Endometrial microvascular endothelial cells (primary cell): ENCODE measurements around the gene TMEM161B. TPM values are rescaled to one million over a fixed set of nuclear protein-coding genes. Genes with fewer than 3 reads are reported as not detected.
"Not testable (repeated sequence)": the region's sequence is repeated elsewhere in the genome, so short reads cannot be mapped to it uniquely, and the experiment has no call there.

ENCODE experiments used
- in situ Hi-C: cut with HindIII; loops from 2 replicates; pipeline ENCODE4 v1.10.0; 2017; ENCODE audit warnings: low sequenced_read_pairs, low pct_unique_long_range_greater_than_20kb; ENCODE audit errors: inconsistent ontology term
- total RNA-seq: library from RNA; depleted of rRNA; stranded (reverse); fragments of >200 nt; gene quantifications from one replicate; pipeline ENCODE4 v1.2.3, GENCODE V29; 2015; ENCODE audit errors: inconsistent ontology term

The TMEM161B gene
- total RNA-seq = 9.7 TPM

GRCh38 chr5:88268385-88269184 is at the start of gene TMEM161B:
TSS of gene TMEM161B (minus strand) at chr5:88268845. CDS start at chr5:88268723, 122 bp downstream.
- in situ Hi-C loops = no loop called here

DNA sequence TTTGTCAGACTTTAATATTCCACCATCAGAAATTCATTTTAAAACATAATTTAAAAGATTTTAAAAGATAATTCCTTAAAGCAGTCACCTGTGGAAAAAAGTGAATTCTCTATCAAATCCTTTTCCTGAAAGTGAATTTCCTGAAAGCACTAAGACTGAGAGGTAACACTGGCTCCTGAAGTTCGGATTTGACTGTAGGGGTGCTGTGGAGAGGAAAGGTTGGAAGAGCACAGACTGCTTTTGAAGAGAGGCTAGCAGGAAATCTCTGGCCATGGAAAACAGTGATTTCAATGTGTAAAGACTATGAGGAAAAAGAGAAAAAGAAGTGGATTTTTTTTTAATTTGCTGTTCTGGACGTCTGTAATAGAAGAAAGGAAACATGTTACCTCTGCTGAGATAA is 35.7 kb upstream of the TMEM161B start:
- in situ Hi-C loops = no loop called here

DNA sequence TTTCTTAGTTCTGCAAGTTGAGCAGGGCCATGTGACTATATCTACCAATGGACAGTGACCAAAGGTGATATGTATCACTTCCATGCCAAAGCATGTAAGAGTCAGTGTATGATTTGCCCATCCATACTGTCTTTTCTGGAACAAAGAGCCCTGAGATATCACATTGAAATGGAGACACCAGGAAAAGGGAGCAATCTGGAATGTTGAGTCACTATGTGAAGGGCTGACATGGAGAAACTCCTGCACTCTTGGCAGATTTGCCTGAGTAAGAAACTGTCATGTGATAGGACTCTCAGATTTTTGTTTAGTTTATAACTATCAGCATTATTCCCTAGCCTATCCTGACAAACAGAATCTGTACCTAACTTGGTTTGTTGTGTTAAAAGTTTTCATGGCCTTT is 29.8 kb upstream of the TMEM161B start:
- in situ Hi-C loops = no loop called here

DNA sequence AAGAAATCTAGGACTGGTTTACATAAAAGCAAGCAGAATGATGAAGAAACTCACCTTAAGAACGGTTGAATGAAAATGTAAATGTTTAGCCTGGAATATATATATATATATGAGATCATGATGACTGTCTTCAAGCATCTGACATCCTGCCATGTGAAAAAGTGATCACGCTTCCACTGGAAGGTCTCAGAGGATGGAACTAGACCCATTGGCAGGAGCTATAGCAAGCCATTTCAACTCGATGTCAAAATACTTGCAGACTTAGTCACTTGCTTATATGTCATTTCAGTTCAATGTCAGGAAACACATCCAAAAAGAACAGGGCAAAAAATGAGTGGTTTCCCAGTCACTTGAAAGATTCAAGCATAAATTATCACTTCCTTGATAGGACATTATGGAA is 22.2 kb upstream of the TMEM161B start:
- in situ Hi-C loops = no loop called here

DNA sequence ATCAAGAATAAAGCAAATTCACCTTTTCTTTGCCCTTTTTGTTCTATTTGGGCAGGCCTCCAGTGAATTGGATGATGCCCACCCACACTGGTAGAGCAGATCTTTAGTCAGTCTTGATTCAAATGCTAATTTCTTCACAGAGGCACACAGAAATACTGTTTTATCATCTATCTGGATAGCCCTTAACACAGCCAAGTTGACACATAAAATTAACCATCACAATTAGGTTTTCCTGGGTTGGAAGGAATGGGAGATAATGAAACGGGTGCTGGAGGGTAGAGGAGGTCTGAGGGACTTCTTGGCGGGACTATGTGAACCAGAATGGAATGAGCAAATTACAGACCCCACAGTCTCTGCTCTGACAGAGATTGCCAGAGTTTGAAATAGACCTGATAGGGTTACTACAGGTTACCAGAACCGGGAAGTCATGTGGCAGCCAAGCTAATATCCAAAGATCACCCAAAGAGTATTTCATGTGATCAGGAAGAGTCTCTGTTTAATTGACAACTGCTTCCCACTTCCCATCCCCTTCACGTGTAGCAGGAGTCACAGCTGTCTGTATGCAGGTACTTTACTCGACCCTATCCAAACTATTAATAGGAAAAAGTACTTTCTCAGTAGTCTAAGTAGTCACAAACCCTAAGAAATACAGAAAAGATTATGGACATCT is 20.0 kb upstream of the TMEM161B start:
- in situ Hi-C loops = no loop called here

DNA sequence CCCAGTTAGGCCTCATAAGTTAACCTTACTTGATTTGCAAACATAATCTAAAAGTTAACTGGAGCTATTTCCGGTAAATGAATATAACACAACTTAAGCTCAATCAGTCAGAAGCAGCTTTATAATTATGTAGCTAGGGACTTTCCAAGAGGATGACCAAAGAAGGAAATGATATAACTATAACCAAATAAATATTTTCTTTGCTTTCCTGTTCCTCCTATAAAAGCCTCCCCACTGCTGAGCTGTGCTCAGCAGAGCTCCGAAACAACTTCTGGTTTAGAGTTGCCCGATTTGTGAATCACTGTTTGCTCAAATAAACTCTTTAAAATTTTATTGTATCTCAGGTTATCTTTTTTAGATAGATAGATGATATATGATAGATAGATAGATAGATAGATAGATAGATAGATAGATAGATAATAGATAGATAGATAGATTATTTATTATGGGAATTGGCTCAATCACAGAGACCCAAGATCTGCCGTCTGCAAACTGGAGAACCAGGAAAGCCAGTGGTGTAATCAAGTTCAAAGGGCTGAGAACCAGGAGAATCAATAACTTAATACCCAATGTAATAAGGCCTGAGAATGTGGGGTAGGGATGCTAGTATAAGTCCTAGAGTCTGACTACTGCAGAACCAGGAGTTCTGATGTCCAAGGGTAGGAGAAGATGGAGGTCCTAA is 19.3 kb upstream of the TMEM161B start:
- in situ Hi-C loops = no loop called here

DNA sequence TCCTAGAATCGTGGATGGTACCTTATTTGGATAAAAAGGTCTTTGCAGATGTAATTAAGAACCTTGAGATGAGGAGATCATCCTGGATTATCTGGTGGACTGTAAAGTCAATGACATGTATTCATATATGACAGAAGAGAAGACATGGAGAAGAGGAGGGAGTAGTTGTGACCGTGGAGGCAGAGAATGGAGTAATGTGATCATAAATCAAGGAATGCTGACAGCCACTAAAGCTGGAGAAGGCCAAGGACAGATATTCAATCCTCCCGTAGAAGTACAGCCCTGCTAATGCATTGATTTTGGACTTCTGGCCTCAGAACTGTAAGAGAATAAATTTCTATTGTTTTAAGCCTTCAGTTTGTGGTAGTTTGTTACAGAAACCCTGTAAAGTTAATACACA is 18.7 kb upstream of the TMEM161B start:
- in situ Hi-C loops = no loop called here

GRCh38 chr5:88283690-88284089 is 15.0 kb upstream of the TMEM161B start:
- in situ Hi-C loops = no loop called here

- in situ Hi-C loops = no loop called here
Measured at GRCh38 chr5:88281322-88281721, 12.7 kb upstream of the TMEM161B start.

DNA sequence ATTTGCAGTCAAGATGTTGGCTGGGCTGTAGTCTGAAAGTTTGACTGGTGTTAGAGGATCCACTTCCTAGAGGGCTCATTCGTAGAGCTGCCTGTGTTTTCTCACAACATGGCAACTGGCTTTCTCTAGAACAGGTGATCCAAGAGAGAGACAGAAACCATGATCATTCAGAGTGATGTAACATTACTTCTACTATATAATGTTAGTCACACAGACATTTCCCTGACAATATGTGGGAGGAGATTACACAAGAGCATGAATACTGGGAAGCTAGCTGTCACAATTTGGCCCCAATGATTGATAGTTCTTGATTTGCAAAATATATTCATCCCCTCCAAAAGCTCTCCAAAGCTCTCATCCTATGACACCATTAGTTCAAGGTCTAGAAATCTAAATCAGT is 10.9 kb upstream of the TMEM161B start:
- in situ Hi-C loops = no loop called here

DNA sequence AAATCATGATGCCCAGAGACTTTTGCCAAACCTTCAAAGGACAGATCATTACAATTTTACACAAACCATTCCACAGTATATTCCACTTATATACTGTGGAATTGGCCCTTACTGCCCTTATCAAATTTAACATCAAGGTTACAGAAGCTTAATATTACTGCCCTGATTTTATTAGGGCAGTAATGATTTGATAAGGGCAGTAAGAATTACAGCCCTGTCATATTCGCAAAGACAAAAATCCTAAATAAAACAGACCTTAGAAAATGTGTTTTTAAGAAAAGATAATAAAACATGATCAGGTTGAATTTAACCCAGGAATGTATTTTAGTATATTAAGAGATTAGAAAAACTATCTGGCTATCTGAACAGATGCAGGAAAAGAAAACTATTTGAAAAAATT is 7.7 kb upstream of the TMEM161B start:
- in situ Hi-C loops = no loop called here

DNA sequence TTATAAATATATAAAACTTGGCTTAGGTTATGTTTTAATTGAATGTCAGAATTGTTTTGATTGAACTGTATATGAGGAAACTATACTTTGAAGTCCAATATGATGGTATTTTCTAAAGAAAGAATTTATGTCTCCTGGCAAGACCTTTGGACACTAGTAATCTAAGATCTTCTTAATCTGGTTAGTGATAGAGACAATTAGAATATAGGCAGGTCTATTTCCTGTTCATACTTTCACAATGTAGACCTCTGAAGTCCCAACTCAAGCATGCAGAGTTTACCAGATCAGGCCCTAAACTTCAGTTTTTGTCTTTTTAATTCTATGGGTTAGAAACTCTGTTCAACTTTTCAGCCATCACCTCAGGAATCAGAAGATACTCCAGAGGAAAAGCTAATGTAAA is 6.9 kb upstream of the TMEM161B start:
- in situ Hi-C loops = no loop called here

DNA sequence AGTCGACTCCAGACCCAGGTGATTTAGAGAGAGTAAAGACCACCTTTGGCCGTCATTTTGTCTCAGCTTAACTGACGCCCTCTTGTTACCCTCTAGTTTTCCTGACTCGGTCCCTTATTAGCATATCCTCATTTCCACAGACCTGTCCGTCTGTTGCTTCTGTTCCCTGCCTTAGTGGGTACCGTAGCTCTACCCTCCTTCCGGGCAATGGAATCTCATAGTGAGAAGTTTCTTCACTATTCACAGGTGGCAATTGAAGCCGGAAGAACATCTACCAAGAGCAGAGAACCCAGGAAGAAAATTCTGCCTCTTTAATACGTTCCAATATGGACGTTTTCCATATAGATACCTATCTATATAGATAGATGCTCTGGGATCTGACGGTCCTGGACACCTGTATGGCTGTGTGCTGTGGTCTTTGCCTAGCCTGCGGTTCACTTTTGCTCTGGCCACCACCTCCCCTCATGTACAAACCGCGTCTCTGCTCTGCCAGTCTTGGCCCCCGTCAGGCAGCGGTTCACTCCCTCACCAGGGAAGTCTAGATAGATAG is 652 bp upstream of the TMEM161B start:
- in situ Hi-C loops = no loop called here

DNA sequence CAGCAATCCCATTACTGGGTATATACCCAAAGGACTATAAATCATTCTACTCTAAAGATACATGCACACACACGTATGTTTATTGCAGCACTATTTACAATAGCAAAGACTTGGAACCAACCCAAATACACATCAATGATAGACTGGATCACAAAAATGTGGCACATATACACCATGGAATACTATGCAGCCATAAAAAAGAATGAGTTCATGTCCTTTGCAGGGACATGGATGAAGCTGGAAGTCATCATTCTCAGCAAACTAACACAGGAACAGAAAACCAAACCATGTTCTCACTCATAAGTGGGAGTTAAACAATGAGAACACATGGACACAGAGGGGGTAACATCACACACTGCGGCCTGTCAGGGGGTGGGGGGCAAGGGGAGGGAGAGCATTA is 4.1 kb downstream of the TMEM161B start:
- in situ Hi-C loops = not testable (repeated sequence)

DNA sequence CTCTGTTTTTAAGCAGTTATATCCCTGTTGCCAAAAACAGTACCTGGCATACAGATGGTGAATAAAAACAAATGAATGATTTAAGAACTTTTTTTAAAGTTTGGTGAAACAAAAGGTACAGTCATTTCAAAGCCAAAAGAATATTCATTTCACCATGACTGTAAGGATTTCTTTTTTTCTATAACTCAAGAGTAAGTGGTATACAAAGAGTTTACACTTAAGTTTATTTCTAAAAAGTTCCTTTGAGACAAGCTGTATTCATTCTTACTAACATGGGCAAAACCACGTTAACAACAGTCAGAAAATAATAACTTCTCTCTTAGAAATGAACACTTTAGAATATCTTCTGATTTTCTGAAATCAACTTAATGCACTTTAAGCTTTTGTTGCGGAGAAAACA is 5.3 kb downstream of the TMEM161B start:
- in situ Hi-C loops = no loop called here

DNA sequence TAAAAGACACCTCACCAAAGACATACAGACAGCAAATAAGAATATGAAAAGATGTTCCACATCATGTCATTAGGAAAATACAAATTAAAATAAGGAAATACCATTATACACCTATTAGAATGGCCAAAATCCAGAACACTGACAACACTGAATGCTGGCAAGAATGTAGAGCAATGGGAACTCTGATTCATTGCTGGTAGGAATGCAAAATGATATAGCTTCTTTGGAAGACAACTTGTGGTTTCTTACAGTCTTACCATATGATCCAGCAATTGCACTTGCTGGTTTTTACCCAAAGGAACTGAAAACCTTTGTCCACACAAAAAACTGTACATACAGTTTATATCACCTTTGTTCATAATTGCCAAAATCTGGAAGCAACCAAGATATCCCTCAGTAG is 6.5 kb downstream of the TMEM161B start:
- in situ Hi-C loops = no loop called here

GRCh38 chr5:88258636-88259035 is 10.0 kb downstream of the TMEM161B start:
- in situ Hi-C loops = no loop called here

DNA sequence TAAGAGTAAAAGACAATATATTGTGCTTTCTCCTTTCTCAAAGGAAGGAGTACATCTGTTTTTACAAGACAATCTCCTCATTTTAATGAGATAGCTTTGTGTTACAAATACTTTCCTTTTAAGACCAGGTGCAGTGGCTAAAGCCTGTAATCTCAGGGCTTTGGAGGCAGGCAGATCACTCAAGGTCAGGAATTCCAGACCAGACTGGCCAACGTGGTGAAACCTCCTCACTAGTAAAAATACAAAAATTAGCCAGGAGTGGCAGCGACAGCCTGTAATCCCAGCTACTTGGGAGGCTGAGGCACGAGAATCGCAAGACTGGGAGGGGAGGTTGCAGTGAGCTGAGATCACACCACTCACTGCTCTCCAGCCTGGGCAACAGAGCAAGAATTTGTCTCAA is 11.8 kb downstream of the TMEM161B start:
- in situ Hi-C loops = no loop called here

- in situ Hi-C loops = no loop called here
Measured at GRCh38 chr5:88256037-88256436, 12.6 kb downstream of the TMEM161B start.

DNA sequence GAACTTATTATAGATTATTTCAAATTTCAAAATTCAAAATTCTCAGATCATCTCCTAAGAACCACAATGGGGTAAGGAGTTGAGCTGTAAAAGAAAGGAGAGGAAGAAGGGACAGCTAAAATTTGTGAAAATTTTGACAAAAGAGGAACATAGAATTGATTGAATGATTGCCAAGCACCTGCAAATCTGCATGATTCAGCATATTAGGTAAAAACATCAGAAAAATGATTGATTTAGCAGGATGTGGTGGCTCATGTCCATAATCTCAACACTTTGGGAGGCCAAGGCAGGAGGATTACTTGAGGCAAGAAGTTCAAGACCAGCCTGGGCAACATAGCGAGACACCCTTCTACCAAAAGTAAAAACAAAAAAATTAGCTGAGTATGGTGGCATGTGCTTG is 14.3 kb downstream of the TMEM161B start:
- in situ Hi-C loops = no loop called here
